Hepatocyte (in vitro differentiated cells): ENCODE results near the gene CEBPE. TPM values are rescaled to one million over a fixed set of nuclear protein-coding genes. Genes with fewer than 3 reads are reported as not detected.

Experiments
- DNase-seq: peaks from one replicate; pipeline ENCODE4 v3.0.0-alpha.2; 2016; ENCODE audit warnings: low spot score
- H2AFZ ChIP-seq: fragments of 200-600 bp; sonication (generic); 2 replicates; pipeline ENCODE4 v1.6.0; 2016; ENCODE audit warnings: antibody characterized with exemption, mild to moderate bottlenecking
- H3K27ac ChIP-seq: fragments of 200-600 bp; sonication (generic); 2 replicates; pipeline ENCODE4 v1.5.1; 2016; ENCODE audit warnings: mild to moderate bottlenecking
- H3K27me3 ChIP-seq: fragments of 200-600 bp; sonication (generic); 2 replicates; pipeline ENCODE4 v1.6.1; 2016
- H3K36me3 ChIP-seq: fragments of 200-600 bp; sonication (generic); replicated peaks from 2 replicates; pipeline ENCODE4 v1.5.1; 2016; ENCODE audit warnings: low read depth; ENCODE audit not compliant: insufficient read depth
- H3K4me1 ChIP-seq: fragments of 200-600 bp; sonication (generic); 2 replicates; pipeline ENCODE4 v1.5.1; 2016; ENCODE audit warnings: mild to moderate bottlenecking, moderate library complexity; ENCODE audit not compliant: insufficient read depth
- H3K4me2 ChIP-seq: fragments of 200-600 bp; sonication (generic); 2 replicates; pipeline ENCODE4 v1.6.0; 2016
- H3K4me3 ChIP-seq: fragments of 200-600 bp; sonication (generic); 2 replicates; pipeline ENCODE4 v1.5.1; 2016; ENCODE audit warnings: mild to moderate bottlenecking
- H3K79me2 ChIP-seq: fragments of 200-600 bp; sonication (generic); 2 replicates; pipeline ENCODE4 v1.6.0; 2017; ENCODE audit warnings: mild to moderate bottlenecking
- H3K9me2 ChIP-seq: fragments of 200-600 bp; sonication (generic); replicated peaks from 2 replicates; pipeline ENCODE4 v1.6.0; 2017; ENCODE audit warnings: mild to moderate bottlenecking; ENCODE audit not compliant: insufficient read depth
- H3K9me3 ChIP-seq: fragments of 200-600 bp; sonication (generic); 2 replicates; pipeline ENCODE4 v1.5.1; 2016; ENCODE audit warnings: low read depth, mild to moderate bottlenecking
- H4K20me1 ChIP-seq: fragments of 200-600 bp; sonication (generic); 2 replicates; pipeline ENCODE4 v1.6.0; 2016; ENCODE audit warnings: mild to moderate bottlenecking; ENCODE audit not compliant: insufficient read depth, poor library complexity, severe bottlenecking
- CTCF ChIP-seq: fragments of 200-600 bp; sonication (generic); IDR thresholded peaks from 2 replicates; pipeline ENCODE4 v1.5.1; 2016; ENCODE audit warnings: antibody characterized with exemption, mild to moderate bottlenecking; ENCODE audit not compliant: poor library complexity
- EZH2 ChIP-seq: fragments of 200-600 bp; sonication (generic); IDR thresholded peaks from 2 replicates; pipeline ENCODE4 v1.6.1; 2016; ENCODE audit warnings: antibody characterized with exemption, mild to moderate bottlenecking, borderline replicate concordance
- EZH2phosphoT487 ChIP-seq: fragments of 200-600 bp; sonication (generic); IDR thresholded peaks from one replicate; pipeline ENCODE4 v1.6.1; 2018; ENCODE audit warnings: antibody characterized with exemption, mild to moderate bottlenecking, low read depth, moderate library complexity; ENCODE audit not compliant: unreplicated experiment, severe bottlenecking
- WGBS: methylation state at CpG from one replicate; pipeline ENCODE4 v1.1.6; 2016; ENCODE audit warnings: low lambda C conversion rate; ENCODE audit errors: missing lambda C conversion rate; 5-methylcytosine and 5-hydroxymethylcytosine counted together
- polyA plus RNA-seq: library from polyadenylated mRNA; unstranded; fragments of >200 nt; fragmentation: Nextera tagmentation; extraction: Ambion mirVana; gene quantifications from 2 replicates; pipeline ENCODE4 v1.2.1, GENCODE V29; 2016
- total RNA-seq: library from RNA; depleted of rRNA; stranded (reverse); fragments of >200 nt; gene quantifications from 2 replicates; pipeline ENCODE4 v1.2.3, GENCODE V29; 2014

The CEBPE gene
- total and polyA plus RNA-seq, 2 experiments from 2014 or later = not detected

DNA sequence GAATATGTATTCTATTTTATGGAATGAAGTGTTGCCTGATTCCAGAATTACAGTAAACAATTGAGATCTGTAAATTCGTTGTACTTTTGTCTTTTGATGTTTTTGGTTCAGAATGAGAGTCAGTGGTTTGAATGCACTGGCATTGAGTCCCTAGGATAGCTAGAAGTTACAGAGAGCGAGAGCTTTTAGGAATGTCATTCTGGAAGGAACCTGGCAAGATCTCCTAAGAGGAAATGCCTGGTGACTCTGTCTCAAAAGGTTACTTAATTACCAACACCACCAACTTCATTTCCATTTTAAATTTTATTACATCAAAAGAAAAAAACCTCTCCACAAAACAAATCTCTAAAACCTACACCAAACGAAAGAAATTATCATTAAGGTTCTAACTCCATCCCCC lies 6.0 kb upstream of the CEBPE start:
- no peak for DNase-seq
- Histone ChIP-seq H3K4me2 (no peak overlapping the region), H3K9me2 (no peaks in the 10 kb centered on the region), H3K9me3 (no peaks in the 10 kb centered on the region), H3K27me3 (no peaks in the 10 kb centered on the region), H3K4me3 (no peak overlapping the region), H3K4me1 (peaks cover 10% of the 10 kb centered on the region), H3K36me3 (no peaks in the 10 kb centered on the region), H3K27ac (no peak overlapping the region), H2AFZ (no peak overlapping the region), H4K20me1 (no peaks in the 10 kb centered on the region), H3K79me2 (no peaks in the 10 kb centered on the region)
- TF ChIP-seq EZH2 (no peak), EZH2phosphoT487 (no peak), CTCF (no peak)
- 81% methylated on average over 3 of the region's 3 CpGs for WGBS

DNA sequence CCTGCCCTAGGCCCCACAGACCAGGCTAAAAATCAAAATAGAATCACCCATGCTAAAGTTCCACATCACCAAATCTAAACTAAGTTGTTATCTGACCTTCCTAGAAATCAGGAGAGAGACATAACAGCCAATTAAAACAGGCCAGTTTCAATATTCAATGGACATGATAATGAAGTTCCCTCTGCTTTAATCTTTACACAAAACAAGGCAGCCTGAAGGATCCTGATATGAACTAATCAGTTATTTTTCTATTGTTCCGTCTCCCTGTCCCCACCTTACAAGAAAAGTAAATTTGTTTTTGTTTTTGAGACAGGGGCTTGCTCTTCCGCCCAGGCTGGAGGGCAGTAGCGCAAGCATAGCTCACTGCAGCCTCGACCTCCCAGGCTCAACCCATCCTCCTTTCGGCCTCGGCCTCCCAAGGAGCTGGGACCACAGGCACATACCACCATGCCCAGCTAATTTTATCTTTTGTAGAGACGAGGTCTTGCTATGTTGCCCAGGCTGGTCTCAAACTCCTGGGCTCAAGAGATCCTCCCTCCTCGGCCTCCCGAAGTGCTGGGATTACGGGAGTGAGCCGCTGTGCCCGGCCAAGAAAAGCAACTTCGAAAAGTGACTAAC lies 5.4 kb upstream of the CEBPE start:
- H3K9me3 ChIP-seq = no peaks in the 10 kb centered on the region
- no peak for DNase-seq
- H4K20me1 ChIP-seq = no peaks in the 10 kb centered on the region
- peaks cover 10% of the 10 kb centered on the region for H3K4me1 ChIP-seq
- no peaks in the 10 kb centered on the region for H3K79me2 ChIP-seq
- no peaks in the 10 kb centered on the region for H3K9me2 ChIP-seq
- H3K27me3 ChIP-seq = no peaks in the 10 kb centered on the region
- TF ChIP-seq EZH2 (no peak), CTCF (no peak), EZH2phosphoT487 (no peak)
- H3K36me3 ChIP-seq = no peaks in the 10 kb centered on the region
- no peak overlapping the region for H3K27ac ChIP-seq
- H3K4me2 ChIP-seq = no peak overlapping the region
- H2AFZ ChIP-seq = no peak overlapping the region
- H3K4me3 ChIP-seq = no peak overlapping the region
- WGBS = 90% methylated on average over 13 of the region's 13 CpGs

GRCh38 chr14:23123419-23123818 lies 4.4 kb upstream of the CEBPE start:
- Histone ChIP-seq H3K9me2 (no peaks in the 10 kb centered on the region), H3K9me3 (no peaks in the 10 kb centered on the region), H3K4me2 (no peak overlapping the region), H3K79me2 (no peaks in the 10 kb centered on the region), H3K36me3 (no peaks in the 10 kb centered on the region), H3K27ac (no peak overlapping the region), H4K20me1 (no peaks in the 10 kb centered on the region), H3K4me1 (peaks cover 10% of the 10 kb centered on the region), H3K4me3 (no peak overlapping the region), H2AFZ (no peak overlapping the region), H3K27me3 (no peaks in the 10 kb centered on the region)
- peak; percentile 58 for DNase-seq
- TF ChIP-seq EZH2 = no peak
- TF ChIP-seq EZH2phosphoT487 = no peak
- TF ChIP-seq CTCF = no peak
- 76% methylated on average over 8 of the region's 8 CpGs for WGBS

DNA sequence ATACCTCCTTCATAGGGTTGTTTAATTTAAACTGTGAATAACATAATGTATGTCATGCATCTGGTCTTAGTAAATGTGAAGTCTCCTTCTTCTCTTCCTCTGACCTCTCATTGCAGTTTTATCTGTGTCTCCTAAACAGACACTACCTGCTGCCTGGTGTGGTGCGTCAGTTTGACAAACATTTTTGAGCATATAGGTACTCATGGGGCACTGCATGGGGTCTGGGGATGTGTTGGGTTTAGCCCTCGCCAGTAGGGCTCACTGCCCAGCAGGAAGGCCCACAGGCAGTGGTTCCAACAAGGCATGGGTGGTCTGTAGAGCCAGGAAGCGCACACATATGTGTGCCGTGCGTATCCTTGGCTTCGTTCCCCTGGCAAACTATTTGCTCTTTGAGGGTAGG lies 3.0 kb upstream of the CEBPE start:
- H3K27me3 ChIP-seq = no peaks in the 10 kb centered on the region
- no peaks in the 10 kb centered on the region for H3K9me2 ChIP-seq
- no peaks in the 10 kb centered on the region for H3K9me3 ChIP-seq
- TF ChIP-seq EZH2 (no peak), EZH2phosphoT487 (no peak), CTCF (no peak)
- WGBS = 81% methylated on average over 6 of the region's 6 CpGs
- H3K4me1 ChIP-seq = peaks cover 10% of the 10 kb centered on the region
- peak overlapping the region; percentile 78 for H3K27ac ChIP-seq
- H3K4me2 ChIP-seq = no peak overlapping the region
- no peak for DNase-seq
- H3K36me3 ChIP-seq = no peaks in the 10 kb centered on the region
- no peak overlapping the region for H2AFZ ChIP-seq
- H4K20me1 ChIP-seq = no peaks in the 10 kb centered on the region
- no peak overlapping the region for H3K4me3 ChIP-seq
- no peaks in the 10 kb centered on the region for H3K79me2 ChIP-seq
